ENCODE data around the gene CYP2C18.

The CYP2C18 gene

GRCh38 chr10:94687625-94688248, 4.2 kb downstream of the CYP2C18 start:
- no peak for DNase-seq (ENCODE audit: low spot score)
- H3K27ac ChIP-seq: no peak overlapping the region
- POLR2A ChIA-PET (ENCODE audit: low non-redundant PET): no interaction called here
- CTCF ChIA-PET: no interaction called here
- no peak for TF ChIP-seq CTCF (conservative IDR thresholded peaks at IDR 0.05; ENCODE audit: low read depth)

- DNase-seq (ENCODE audit: low spot score): no peak
- no peak overlapping the region for H3K27ac ChIP-seq
- TF ChIP-seq CTCF (conservative IDR thresholded peaks at IDR 0.05; ENCODE audit: low read depth): no peak
- ChIA-PET POLR2A (ENCODE audit: low non-redundant PET) (no interaction called here), CTCF (no interaction called here)
Observed at GRCh38 chr10:94706089-94706488, 22.6 kb downstream of the CYP2C18 start.

GRCh38 chr10:94710578-94710977, 27.0 kb downstream of the CYP2C18 start:
- no peak for DNase-seq (ENCODE audit: low spot score)
- POLR2A ChIA-PET (ENCODE audit: low non-redundant PET): no interaction called here
- CTCF ChIA-PET: no interaction called here
- no peak for TF ChIP-seq CTCF (conservative IDR thresholded peaks at IDR 0.05; ENCODE audit: low read depth)
- H3K27ac ChIP-seq: no peak overlapping the region

GRCh38 chr10:94725871-94726270, 42.3 kb downstream of the CYP2C18 start:
- ChIA-PET POLR2A (ENCODE audit: low non-redundant PET) (no interaction called here), CTCF (no interaction called here)
- no peak overlapping the region for H3K27ac ChIP-seq
- peak; percentile 32 for DNase-seq (ENCODE audit: low spot score)
- TF ChIP-seq CTCF (conservative IDR thresholded peaks at IDR 0.05; ENCODE audit: low read depth): no peak

GRCh38 chr10:94735197-94735596, 51.7 kb downstream of the CYP2C18 start:
- H3K27ac ChIP-seq: no peak overlapping the region
- TF ChIP-seq CTCF (conservative IDR thresholded peaks at IDR 0.05; ENCODE audit: low read depth): no peak
- CTCF ChIA-PET: no interaction called here
- DNase-seq (ENCODE audit: low spot score): no peak
- POLR2A ChIA-PET (ENCODE audit: low non-redundant PET): no interaction called here

- ChIA-PET POLR2A (ENCODE audit: low non-redundant PET) (no interaction called here), CTCF (no interaction called here)
- no peak for TF ChIP-seq CTCF (conservative IDR thresholded peaks at IDR 0.05; ENCODE audit: low read depth)
- no peak overlapping the region for H3K27ac ChIP-seq
- no peak for DNase-seq (ENCODE audit: low spot score)
Observed at GRCh38 chr10:94738588-94738987, 55.1 kb downstream of the CYP2C18 start.

GRCh38 chr10:94747137-94747536, 63.6 kb downstream of the CYP2C18 start:
- TF ChIP-seq CTCF (conservative IDR thresholded peaks at IDR 0.05; ENCODE audit: low read depth): no peak
- ChIA-PET POLR2A (ENCODE audit: low non-redundant PET) (no interaction called here), CTCF (no interaction called here)
- H3K27ac ChIP-seq: no peak overlapping the region
- no peak for DNase-seq (ENCODE audit: low spot score)

Measured in RWPE1 (cell line).